Parathyroid adenoma (tissue), 2 donors: Measurements from ENCODE around the gene TLR1.

Experiments
- H2AFZ ChIP-seq: fragments of 300-600 bp; sonication (generic); one replicate; pipeline ENCODE4 v1.7.0; 2017; ENCODE audit warnings: antibody characterized with exemption, mild to moderate bottlenecking
- H3K27ac ChIP-seq: fragments of 300-600 bp; sonication (generic); one replicate; pipeline ENCODE4 v1.7.0; 2017
- H3K27me3 ChIP-seq: fragments of 300-600 bp; sonication (generic); one replicate; pipeline ENCODE4 v1.7.0; 2017; ENCODE audit warnings: low read length; ENCODE audit not compliant: control insufficient read depth, insufficient read depth
- H3K36me3 ChIP-seq: fragments of 300-600 bp; sonication (generic); one replicate; pipeline ENCODE4 v1.7.0; 2017; ENCODE audit warnings: low read length; ENCODE audit not compliant: control insufficient read depth, insufficient read depth
- H3K4me1 ChIP-seq: fragments of 300-600 bp; sonication (generic); one replicate; pipeline ENCODE4 v1.7.0; 2017; ENCODE audit warnings: control low read depth
- H3K4me2 ChIP-seq: fragments of 300-600 bp; sonication (generic); one replicate; pipeline ENCODE4 v1.7.0; 2017; ENCODE audit warnings: low read length
- H3K4me3 ChIP-seq: fragments of 300-600 bp; sonication (generic); one replicate; pipeline ENCODE4 v1.7.0; 2017; ENCODE audit warnings: low read depth, low read length
- H3K79me2 ChIP-seq: fragments of 300-600 bp; sonication (generic); one replicate; pipeline ENCODE4 v1.7.0; 2017; ENCODE audit warnings: control low read depth
- H3K9ac ChIP-seq: fragments of 300-600 bp; sonication (generic); one replicate; pipeline ENCODE4 v1.7.0; 2017; ENCODE audit warnings: mild to moderate bottlenecking
- H3K9me3 ChIP-seq: fragments of 300-600 bp; sonication (generic); one replicate; pipeline ENCODE4 v1.7.0; 2017; ENCODE audit warnings: low read length; ENCODE audit not compliant: control insufficient read depth
- CTCF ChIP-seq: fragments of 300-600 bp; sonication (generic); IDR thresholded peaks from one replicate; pipeline ENCODE4 v1.7.0; 2017; ENCODE audit warnings: antibody characterized with exemption, mild to moderate bottlenecking
- donor health status: primary hyperparathyroidism.

TLR1 gene

GRCh38 chr4:38804654-38805295 lies at the start of gene TLR1:
Gene TLR1, minus strand, starts transcription at chr4:38804791. Its CDS starts 5,960 bp downstream, at chr4:38798831.
- H3K27ac ChIP-seq: peak within 1 kb of the TSS; percentile 42
- peak within 1 kb of the TSS; percentile 8 for H3K4me3 ChIP-seq
- H2AFZ ChIP-seq: peak within 1 kb of the TSS; percentile 22
- no peaks in the 10 kb centered on the region for H3K9me3 ChIP-seq
- H3K4me2 ChIP-seq: peak within 1 kb of the TSS; percentile 9
- H3K27me3 ChIP-seq: no peaks in the 10 kb centered on the region
- H3K9ac ChIP-seq: no peak within 1 kb of the TSS
- no peaks in the 10 kb centered on the region for H3K36me3 ChIP-seq
- H3K4me1 ChIP-seq: no peaks in the 10 kb centered on the region
- no peaks in the 10 kb centered on the region for H3K79me2 ChIP-seq
- TF ChIP-seq CTCF: peak; percentile 34

- Histone ChIP-seq H3K79me2 (no peaks in the 10 kb centered on the region), H3K4me3 (no peak overlapping the region), H3K9me3 (no peaks in the 10 kb centered on the region), H3K27me3 (no peaks in the 10 kb centered on the region), H3K9ac (no peak overlapping the region), H3K4me1 (no peaks in the 10 kb centered on the region), H3K4me2 (no peak overlapping the region), H2AFZ (no peak overlapping the region), H3K36me3 (no peaks in the 10 kb centered on the region), H3K27ac (no peak overlapping the region)
- no peak for TF ChIP-seq CTCF
Observed at GRCh38 chr4:38846015-38846414, 41.4 kb upstream of the TLR1 start.

GRCh38 chr4:38842994-38843393 lies 38.4 kb upstream of the TLR1 start:
- Histone ChIP-seq H2AFZ (no peak overlapping the region), H3K36me3 (no peaks in the 10 kb centered on the region)

GRCh38 chr4:38837849-38838248 lies 33.3 kb upstream of the TLR1 start:
- Histone ChIP-seq H3K27ac (no peak overlapping the region), H3K9ac (no peak overlapping the region), H3K36me3 (no peaks in the 10 kb centered on the region), H3K4me1 (no peaks in the 10 kb centered on the region), H2AFZ (no peak overlapping the region), H3K9me3 (no peaks in the 10 kb centered on the region), H3K27me3 (no peaks in the 10 kb centered on the region), H3K79me2 (no peaks in the 10 kb centered on the region), H3K4me3 (no peak overlapping the region), H3K4me2 (no peak overlapping the region)
- no peak for TF ChIP-seq CTCF

More at GRCh38 chr4:38842994-38843393, 38.4 kb upstream of the TLR1 start:
- Histone ChIP-seq H3K4me2 (no peak overlapping the region), H3K4me1 (no peaks in the 10 kb centered on the region), H3K9me3 (no peaks in the 10 kb centered on the region), H3K27me3 (no peaks in the 10 kb centered on the region), H3K27ac (no peak overlapping the region), H3K79me2 (no peaks in the 10 kb centered on the region), H3K4me3 (no peak overlapping the region), H3K9ac (no peak overlapping the region)
- no peak for TF ChIP-seq CTCF

GRCh38 chr4:38837334-38837733 lies 32.7 kb upstream of the TLR1 start:
- H3K27me3 ChIP-seq: no peaks in the 10 kb centered on the region
- H3K9me3 ChIP-seq: no peaks in the 10 kb centered on the region
- no peaks in the 10 kb centered on the region for H3K36me3 ChIP-seq
- no peak overlapping the region for H3K9ac ChIP-seq
- H3K27ac ChIP-seq: no peak overlapping the region
- H3K79me2 ChIP-seq: no peaks in the 10 kb centered on the region
- H2AFZ ChIP-seq: no peak overlapping the region
- no peak overlapping the region for H3K4me3 ChIP-seq
- H3K4me2 ChIP-seq: no peak overlapping the region
- TF ChIP-seq CTCF: no peak
- no peaks in the 10 kb centered on the region for H3K4me1 ChIP-seq
